Non-pigmented ciliary epithelial cell (primary cell): ENCODE measurements around the gene SAXO2.
"Not testable (repeated sequence)": the region's sequence is repeated elsewhere in the genome, so short reads cannot be mapped to it uniquely, and the experiment has no call there.

Source experiments
- DNase-seq: peaks from one replicate; pipeline ENCODE4 v3.0.0-alpha.2; 2010; ENCODE audit warnings: low read depth

SAXO2 gene

GRCh38 chr15:82286475-82286874 is 23.9 kb downstream of the SAXO2 start:
- DNase-seq = not testable (repeated sequence)

DNA sequence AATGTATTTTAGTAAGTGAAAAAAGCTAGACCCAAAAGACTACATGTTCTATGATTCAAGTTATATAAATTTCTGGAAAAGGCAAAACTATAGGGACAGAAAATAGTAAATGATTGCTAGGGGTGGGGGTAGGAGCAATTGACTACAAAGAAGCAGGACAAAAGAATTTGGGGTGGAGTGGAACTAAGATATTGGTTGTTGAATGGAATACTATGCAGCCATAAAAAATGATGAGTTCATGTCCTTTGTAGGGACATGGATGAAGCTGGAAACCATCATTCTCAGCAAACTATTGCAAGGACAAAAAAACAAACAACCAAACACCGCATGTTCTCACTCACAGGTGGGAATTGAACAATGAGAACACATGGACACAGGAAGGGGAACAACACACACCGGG is 25.6 kb downstream of the SAXO2 start:
- not testable (repeated sequence) for DNase-seq

- no peak for DNase-seq
Observed at GRCh38 chr15:82292271-82292670, 29.7 kb downstream of the SAXO2 start.

GRCh38 chr15:82294061-82294690 is 31.6 kb downstream of the SAXO2 start:
- DNase-seq = no peak

GRCh38 chr15:82297546-82297945 is 34.9 kb downstream of the SAXO2 start:
- DNase-seq = no peak

DNA sequence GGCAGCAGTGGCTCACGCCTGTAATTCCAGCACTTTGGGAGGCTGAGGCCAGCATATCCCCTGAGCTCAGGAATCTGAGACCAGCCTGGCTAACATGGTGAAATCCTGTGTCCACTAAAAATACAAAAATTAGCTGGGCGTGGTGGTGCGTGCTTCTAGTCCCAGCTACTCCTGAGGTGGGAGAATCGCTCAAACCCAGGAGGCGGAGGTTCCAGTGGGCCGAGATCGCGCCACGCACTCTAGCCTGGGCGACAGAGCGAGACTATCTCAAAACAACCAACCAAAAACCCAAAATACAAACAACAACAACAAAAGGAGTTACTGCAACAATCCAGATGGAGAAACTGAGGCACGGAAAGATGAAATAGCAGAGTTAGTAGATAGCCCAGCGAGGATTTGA is 35.4 kb downstream of the SAXO2 start:
- DNase-seq = no peak

DNA sequence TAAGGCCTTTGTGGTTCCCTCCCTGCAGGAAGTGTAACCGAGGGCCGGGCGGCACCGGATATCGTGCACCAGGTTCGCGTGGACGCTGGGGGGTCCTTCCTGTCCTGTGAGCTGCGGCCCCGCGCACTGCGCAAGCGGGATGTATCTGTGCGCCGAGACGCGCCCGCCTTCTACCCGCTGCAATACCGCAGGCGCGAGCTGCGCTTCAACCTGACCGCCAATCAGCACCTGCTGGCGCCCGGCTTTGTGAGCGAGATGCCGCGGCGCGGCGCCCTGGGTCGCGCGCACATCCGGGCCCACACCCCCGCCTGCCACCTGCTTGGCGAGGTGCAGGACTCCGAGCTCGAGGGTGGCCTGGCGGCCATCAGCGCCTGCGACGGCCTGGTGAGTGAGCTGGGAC is 35.9 kb downstream of the SAXO2 start:
- DNase-seq = no peak

- not testable (repeated sequence) for DNase-seq
Observed at GRCh38 chr15:82299511-82299914, 36.9 kb downstream of the SAXO2 start.

DNA sequence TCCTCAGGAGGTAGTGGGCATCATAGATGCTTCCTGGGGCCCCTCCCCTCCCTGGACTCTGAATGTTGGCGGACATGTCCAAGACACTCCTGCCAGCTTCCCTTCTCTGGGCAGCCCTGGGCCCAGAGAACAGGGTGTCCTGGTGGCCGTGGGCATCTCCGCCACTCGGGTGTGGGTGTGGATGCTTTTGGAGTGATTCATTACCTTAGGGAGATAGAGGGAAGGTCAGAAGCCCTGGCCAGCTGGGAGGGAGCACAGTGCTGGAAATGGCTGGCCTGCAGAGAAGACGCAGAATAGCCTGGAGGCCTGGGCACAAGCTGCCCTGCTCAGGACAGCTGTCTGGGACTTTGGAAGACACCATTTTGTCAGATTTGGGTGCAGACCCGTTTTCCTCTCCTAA is 37.7 kb downstream of the SAXO2 start:
- not testable (repeated sequence) for DNase-seq

DNA sequence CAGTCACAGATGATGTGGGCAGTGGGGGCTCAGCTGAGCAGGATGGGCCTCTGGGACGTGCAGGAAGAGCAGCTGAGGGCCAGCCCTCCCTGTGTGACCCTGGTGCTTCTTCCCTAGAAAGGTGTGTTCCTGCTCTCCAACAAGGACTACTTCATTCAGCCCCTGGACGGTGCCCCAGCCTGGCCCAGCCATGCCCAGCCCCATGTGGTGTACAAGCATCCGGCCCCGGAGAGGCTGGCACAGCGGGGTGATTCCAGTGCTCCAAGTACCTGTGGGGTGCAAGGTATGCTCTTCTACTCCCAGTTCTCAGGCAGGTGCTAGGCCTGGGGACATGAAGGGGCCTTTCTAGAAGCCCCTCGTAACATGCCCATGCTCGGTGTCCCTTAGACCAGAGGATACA is 38.3 kb downstream of the SAXO2 start:
- DNase-seq = no peak

DNA sequence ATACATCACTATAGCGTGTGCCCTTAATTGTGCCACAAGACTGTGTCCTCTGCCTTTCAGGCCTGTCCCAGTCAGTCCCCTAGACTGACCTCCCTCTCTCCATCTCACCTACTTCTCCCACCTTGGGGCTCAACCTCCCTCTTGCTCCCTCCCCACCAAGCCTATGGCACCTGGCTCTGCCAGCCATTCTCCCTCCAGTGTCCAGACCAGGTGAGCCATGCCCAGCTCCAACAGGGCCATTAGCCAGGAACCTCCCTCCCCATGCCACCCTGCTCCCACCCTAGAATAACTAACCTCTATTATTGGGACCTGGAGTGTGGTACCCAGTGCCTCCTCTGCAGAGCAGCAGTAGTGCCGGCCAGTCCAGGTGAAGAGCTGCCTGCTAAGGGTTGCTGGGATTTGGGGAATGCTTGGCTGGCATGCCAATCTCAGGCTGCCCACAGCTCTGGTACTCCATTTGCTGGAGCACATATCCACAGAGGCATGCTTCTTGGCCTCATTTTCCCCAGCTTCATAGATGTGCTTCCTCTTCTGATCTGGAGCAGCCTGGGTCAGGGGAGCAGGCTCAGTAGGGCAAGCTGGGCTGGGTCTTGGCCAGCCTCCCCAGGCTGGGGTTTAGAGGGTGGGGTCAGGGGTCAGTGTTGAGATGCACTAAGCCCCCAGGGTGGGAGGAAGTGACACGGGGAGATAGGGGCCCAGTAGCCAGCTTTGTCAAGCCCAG is 38.8 kb downstream of the SAXO2 start:
- DNase-seq = no peak

- no peak for DNase-seq
Observed at GRCh38 chr15:82303956-82304777, 41.5 kb downstream of the SAXO2 start.

DNA sequence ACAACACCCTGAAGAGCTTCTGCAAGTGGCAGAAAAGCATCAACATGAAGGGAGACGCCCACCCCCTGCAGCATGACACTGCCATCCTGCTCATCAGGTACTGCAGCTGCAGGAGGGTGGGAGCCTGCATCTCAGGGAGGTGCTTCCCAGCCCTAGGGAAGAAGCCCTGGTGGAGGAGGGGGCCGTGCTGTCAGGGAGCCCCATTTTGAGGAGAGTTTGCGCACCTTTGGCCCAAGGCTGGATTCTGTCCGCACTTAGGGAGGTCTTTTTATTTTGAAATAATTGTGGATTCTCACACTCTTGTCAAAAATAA is 42.1 kb downstream of the SAXO2 start:
- no peak for DNase-seq

DNA sequence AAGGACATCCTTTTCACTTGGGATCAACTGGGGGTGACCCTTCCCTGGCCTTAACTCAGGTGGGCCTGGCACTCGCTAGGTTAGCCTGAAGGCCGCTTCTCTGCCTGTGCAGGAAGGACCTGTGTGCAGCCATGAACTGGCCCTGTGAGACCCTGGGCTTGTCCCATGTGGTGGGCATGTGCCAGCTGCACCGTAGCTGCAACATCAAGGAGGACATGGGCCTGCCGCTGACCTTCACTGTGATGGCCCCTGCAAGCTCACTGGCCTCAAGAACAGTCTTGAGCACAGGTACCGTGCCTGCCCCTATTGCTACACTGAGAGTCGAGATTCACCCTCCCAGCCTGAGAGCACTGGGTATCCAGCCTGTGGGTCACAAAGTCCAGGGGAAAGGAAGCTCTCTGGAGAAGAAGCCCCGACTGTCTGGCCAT is 43.0 kb downstream of the SAXO2 start:
- DNase-seq = no peak

DNA sequence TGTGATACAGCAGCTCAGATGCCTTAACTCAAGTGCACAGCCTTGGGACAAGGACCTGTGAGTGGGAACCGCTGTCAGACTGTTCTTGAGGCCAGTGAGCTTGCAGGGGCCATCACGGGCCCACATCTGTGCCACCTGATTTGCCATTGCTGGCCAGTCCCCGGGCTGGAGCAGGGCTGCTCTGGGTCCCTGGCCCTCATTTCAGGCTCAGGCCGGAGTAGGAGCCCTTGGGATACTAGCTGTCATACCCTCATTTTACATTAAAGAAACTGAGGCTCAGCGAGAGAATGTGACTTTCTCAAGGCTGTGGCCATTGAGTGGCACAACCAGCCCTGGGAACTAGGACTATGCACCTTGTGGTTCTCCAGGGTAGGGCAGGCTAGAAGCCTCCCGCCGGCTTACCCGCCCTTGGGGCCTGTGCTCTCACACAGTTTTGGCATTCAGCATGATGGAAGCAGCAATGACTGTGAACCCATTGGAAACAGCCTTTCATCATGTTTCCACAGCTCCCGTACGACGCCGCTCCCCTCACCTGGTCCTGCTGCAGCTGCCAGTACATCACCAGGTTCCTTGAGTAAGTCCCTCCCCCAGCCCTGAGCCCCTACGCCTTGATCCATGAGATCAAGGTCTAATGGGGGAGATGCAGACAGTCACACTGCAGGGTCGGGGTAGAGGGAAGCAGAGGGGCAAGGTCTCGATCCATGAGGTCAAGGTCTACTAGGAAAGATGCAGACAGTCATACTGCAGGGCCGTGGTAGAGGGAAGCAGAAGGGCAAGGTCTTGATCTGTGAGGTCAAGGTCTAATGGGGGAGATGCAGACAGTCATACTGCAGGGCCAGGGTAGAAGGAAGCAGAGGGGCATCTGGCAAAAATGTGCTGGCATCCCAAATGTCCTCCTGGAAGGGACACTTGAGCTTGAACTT is 44.4 kb downstream of the SAXO2 start:
- no peak for DNase-seq

- DNase-seq = no peak
Observed at GRCh38 chr15:82307714-82308081, 45.1 kb downstream of the SAXO2 start.

GRCh38 chr15:82309802-82310201 is 47.2 kb downstream of the SAXO2 start:
- no peak for DNase-seq

GRCh38 chr15:82311321-82311720 is 48.7 kb downstream of the SAXO2 start:
- not testable (repeated sequence) for DNase-seq

DNA sequence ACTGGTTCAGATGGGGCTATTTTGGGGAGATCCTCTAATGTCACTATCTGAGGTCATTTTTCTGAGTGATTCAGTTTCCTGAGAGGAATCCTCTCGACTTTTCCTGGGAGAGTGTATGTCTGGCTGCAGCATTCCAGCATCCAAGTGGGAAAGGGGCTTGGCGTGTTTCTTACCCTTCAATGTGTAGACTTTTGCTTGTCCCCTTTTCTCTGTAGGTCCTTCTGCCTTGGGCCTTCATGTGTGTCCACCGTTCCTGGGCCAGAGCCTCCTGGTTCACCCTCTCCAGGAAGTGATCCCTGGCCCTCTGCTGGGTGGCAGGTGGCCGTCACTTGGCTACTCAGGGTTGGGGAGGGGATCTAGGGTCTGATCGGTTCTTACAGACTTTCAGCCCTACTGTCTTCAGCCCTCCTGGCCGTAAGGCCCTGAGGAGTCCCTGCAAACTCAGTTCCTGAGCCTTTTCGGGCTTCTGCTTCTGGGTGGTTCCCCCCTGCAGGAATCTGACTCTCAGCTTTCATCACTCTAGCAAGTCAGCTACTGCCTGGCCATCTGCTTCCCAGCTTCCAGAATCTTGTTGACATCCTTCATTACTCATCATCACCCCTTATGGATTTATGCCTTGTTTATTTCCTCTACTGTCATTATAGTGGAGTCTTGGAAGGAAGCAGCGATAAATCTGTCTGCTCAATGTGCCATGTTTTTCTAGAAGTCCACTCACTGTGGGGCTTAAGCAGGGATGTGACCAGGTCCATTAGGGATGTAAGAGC is 50.1 kb downstream of the SAXO2 start:
- DNase-seq = no peak

DNA sequence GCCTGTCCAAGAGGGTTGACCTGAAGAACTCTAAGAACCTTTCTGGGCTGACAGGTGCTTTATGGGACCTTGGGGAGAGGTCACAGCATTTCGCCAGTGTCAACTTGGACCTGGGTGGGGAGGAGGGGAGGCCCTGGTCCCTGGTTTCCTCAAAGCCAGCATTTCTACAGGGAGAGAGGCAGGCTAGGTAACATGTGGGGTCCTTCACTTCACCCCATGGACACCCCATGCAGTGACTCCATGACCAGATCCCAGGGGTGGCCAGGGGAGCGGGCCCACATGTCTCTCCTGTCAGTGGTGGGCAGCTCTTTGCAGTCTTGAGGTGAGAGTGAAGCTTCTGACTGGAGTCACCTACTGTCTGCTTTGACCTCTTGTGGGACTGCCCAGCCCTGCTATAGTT is 50.8 kb downstream of the SAXO2 start:
- DNase-seq = no peak
